CD4-positive, alpha-beta T cell treated with Interferon gamma for 1 hour (primary cell): ENCODE data around the gene COX7A2L.
A peak's percentile ranks its signal among the peaks of the same experiment; 100 is the strongest.
"Not testable (repeated sequence)": the region's sequence is repeated elsewhere in the genome, so short reads cannot be mapped to it uniquely, and the experiment has no call there.

ENCODE experiments used
- DNase-seq: peaks from one replicate; pipeline ENCODE4 v3.0.0-alpha.2; 2020

COX7A2L gene, protein sequence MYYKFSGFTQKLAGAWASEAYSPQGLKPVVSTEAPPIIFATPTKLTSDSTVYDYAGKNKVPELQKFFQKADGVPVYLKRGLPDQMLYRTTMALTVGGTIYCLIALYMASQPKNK

DNA sequence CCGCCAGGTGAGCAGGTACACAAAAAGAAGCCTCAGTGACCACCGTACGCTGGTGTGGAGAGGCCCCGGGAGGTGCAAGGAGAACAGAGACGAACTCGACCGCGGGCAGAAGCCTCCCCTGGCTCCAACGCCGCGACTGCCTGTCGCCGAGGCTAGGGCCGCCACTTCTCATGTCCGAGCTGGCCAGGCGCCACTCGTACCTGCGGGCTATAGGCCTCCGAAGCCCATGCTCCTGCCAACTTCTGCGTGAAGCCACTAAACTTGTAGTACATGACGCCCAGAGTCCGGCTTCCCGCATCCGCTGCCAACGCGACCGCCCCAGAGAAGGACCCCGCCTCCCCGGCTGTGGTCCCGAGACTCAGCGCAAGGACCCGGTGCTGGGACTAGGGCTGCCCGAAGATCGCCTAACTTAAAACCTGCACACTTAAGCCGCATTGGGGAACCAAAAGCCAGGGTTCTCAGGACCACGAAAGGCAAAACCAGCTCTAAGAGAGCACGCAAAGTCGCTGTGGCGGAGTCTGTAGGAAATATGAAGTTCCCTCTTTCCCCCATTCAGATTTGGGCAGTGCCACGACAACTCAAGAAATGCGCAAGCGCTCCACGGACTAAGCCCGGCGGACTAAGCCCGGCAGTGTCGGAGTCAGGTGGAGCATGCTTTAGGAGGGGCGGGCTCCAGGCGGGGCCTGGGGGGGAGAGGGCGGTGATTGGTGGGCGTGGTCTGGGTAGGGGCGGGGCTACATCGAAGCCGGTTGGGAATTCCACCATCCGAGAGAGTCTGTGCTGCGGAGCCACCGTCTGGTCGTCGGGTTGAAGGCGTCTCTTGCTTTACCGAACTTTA, at the start of gene COX7A2L:
TSS of gene COX7A2L (minus strand) at position 328 of the 838 bp plus-strand sequence. CDS start at position 272, 56 bp downstream.
- peak; percentile 96 for DNase-seq

DNA sequence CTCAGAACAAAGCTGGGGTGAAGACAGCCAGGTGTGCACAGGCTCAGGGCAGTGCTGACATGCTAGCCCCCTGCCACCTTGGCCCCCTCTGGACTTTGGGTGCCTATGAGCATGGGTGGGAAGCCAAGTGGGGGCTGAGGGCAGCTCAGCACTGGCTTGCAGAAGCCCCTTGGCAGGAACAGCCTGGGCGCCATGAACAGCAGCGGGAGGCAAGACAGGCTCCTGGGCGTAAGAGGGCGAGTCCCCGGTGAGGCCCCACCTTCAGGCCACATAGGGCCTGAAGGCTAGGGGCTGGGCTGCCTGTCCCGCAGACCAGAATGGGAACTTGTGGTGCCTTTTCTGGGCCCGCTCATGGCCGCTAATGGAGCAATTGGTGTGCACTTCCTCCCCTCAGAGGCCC, 47.0 kb upstream of the COX7A2L start:
- no peak for DNase-seq

DNA sequence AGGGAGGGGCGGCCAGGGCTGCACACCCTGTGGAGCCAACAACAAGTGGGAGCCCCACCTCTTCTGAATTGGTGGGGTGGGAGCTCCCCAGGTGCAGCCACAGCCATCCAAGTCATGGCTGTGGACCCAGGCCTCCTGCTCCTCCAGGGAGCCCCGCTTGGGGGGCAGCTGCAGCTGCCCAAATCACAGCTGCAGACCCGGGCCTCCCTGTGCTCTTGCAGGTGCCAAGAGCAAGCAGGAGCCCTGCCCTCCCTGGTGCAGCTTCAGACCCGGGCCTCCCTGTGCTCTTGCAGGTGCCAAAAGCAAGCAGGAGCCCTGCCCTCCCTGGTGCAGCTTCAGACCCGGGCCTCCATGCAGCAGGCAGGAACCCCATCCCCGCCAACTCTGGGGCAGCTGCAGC, 46.5 kb upstream of the COX7A2L start:
- DNase-seq: no peak

DNA sequence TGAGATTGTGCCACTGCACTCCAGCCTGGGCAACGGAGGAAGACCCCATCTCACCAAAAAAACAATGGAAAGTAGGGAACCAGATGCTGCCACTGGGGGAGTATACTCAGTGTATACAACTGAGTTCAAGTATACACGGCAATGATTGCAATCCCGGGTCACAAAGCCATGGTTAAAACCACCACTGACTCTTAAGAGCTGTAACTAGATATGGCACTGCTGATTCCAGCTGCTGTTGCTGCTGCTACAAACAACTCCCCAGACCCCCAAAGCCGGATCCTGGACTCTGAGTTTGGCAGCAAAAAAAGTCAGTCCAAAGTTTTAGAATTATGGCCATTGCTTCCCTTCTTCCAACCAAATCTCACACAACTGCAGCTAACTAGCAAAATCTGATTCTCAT, 43.7 kb upstream of the COX7A2L start:
- DNase-seq: no peak

DNA sequence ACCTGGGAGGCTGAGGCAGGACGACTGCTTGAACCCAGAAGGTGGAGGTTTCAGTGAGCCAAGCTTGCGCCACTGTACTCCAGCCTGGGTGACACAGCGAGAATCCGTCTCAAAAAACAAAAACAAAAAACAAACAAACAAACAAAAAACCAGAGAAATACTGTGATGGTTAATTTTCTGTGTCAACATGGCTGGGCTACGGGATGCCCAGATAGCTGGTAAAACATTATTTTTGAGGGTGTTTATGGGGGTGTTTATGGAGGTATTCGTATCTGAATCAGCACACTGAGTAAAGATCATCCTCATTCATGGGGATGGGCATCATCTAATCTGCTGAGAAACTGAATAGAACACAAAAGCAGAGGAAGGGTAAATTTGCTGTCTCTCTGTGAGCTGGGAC, 40.8 kb upstream of the COX7A2L start:
- DNase-seq: no peak

DNA sequence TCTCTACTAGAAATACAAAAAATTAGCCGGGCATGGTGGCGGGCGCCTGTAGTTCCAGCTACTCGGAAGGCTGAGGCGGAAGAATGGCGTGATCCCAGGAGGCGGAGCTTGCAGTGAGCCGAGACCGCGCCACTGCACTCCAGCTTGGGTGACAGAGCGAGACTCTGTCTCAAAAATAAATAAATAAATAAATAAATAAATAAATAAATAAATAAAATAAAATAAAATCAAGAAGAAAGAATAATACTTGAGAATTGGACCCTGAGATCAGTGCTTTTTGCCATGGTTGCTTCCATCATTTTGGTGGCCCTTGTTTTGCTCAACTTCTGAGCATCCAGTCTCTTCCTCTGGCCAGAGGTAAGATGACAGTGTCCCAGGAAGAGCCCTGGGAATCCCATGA, 37.0 kb upstream of the COX7A2L start:
- DNase-seq: not testable (repeated sequence)

DNA sequence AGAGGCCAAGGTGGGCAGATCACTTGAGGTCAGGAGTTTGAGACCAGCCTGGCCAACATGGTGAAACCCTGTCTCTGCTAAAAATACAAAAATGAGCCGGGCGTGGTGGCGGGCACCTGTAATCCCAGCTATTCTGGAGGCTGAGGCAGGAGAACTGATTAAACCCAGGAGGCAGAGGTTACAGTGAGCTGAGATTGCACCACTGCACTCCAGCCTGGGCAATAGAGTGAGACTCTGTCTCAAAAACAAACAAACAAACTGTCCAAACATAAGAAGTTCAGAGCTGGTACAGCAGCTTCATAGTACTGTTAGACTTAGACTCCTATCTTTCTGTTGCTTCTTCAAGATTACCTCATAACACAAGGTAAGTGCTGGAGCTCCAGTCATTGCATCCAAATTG, 32.3 kb upstream of the COX7A2L start:
- DNase-seq: not testable (repeated sequence)

DNA sequence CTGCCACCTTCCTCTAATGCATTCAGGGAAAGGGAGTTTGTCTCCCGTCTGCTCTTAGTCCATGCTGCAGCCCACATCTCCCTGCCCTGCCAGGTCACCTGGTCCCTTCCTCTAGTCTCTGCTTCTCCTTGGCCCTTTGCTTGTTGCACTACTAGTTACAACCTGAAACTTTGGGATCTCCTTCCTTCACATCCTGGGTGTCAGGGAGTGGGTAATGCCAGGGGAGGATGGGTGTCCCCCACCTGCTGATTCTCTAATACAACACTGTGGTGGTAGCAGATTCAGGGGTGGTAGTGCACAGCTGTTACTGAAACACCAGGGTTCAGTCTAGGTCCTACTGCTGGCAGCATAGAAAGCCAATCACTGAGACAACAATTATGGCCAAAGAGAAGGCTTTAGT, 31.2 kb upstream of the COX7A2L start:
- no peak for DNase-seq

DNA sequence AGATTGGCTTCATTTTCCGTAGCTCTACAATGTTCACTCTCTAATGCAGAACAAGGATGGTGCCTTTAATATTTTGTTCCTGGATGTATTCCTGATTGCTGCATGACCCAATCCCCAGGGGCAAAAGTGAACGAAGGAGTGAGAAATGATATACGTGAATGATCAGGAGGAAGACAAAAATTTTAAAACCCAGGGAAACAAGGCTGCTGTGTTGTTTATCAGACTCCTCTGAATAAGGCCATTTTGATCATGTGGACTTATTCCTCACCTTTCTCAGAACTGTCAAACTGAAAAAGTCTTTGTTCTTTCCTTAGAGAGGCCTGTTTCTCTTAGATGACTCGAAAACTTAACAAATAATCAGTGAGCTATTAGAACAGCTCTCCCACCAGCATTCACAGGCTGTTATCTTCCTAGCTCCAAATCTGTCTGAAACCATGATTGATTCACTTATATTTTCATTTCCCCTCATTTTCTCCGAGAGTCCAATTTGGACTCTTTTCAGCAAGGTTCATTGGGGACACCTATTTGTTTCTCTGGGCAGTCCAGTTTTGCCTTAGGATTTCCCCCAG, 29.5 kb upstream of the COX7A2L start:
- DNase-seq: no peak

DNA sequence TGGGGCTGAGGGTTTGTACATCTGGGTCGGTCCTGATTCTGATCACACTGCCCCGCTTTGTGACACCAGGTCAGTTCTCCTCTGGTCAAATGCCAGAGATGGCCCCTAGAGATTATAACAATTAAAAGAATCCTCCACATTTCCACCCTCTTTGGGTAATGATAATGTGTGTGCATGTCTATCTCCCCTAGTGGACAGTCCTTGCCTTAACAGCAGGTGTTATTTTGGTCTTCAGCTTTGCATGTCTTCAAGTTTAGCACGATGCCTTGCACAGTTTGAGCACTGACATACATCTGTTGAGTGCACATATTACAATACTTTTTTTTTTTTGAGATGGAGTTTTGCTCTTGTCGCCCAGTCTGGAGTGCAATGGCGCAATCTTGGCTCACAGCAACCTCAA, 25.7 kb upstream of the COX7A2L start:
- no peak for DNase-seq

DNA sequence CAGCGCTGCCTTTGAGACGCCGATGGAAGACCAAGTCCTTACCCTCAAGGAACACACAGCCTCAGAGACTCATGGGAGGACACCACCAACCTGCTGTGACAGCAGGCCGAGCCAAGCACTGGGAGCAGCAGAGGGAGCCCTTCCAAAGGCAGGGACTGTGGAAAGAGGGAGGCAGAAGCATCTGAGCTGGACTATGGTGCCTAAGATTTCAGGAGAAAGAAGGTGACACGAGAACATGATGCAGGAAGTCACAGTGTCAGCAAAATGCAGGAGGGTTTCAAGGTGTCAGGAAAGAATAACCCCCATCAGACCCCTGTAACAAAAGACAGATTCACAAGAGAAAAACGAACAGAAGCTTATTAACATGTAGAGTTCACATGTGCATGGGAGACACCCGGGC, 24.2 kb upstream of the COX7A2L start:
- DNase-seq: no peak

DNA sequence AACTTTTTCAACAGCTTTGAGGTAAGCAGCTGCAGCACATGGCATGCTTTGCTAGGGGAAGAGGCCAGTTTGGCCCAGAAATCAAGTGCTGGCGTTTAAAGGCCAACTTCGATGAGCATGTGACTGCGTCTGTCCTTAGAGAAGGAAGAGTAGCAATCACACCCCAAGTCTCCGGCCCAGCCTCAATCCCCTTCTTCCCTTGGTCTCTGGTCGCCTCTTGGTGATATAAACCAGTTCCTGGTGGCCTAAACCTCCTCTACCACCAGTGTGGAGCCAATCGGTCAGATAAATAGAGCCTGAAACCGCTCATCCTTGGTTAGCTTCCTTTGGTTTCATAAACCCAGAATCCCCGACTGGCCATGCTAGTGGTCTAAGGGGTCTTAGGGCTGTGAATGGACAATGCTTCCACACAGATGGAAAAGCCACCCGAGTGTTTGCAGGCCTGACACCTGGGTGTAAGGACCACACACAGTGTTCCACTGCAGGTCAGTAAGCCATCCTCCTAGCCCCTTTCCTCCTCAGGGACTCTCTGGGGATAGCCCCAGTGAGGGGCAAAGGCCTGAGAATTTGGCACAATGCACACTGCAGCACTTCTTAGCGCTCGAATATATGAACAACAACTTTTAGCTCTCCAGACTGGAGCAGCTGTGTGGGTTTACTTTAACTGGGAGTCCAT, 23.0 kb upstream of the COX7A2L start:
- no peak for DNase-seq

DNA sequence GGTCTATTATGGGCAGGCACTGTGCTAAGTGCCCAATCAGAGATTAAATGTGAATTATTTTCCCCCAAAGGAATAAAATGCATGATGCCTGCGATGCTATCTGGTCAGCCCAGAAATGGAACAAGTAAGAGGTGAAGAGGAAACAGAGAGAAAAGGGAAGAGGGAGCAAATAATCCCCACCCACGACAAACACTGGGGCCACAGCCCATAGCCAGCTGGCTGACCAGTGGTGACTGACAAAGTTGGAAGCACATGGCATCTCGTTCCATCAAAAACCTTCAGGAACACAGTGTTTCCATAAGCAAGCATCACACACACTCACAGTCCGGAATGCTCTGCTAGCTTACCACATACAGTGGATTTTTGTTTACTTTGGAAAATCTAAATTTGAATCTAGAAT, 21.1 kb upstream of the COX7A2L start:
- DNase-seq: no peak

DNA sequence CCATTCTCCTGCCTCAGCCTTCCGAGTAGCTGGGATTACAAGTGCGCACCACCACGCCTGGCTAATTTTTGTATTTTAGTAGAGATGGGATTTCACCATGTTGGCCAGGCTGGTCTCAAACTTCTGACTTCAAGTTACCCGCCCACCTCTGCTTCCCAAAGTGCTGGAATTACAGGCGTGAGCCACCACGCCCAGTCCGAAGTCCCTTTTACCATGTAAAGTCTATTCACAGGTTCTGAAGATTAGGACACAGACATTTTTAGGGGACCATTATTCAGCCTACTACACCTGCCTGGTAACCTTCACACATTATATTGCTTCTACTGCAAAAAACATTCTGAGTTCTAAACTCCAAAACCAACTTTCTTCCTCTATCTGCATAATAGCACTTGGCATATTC, 19.0 kb upstream of the COX7A2L start:
- DNase-seq: not testable (repeated sequence)

DNA sequence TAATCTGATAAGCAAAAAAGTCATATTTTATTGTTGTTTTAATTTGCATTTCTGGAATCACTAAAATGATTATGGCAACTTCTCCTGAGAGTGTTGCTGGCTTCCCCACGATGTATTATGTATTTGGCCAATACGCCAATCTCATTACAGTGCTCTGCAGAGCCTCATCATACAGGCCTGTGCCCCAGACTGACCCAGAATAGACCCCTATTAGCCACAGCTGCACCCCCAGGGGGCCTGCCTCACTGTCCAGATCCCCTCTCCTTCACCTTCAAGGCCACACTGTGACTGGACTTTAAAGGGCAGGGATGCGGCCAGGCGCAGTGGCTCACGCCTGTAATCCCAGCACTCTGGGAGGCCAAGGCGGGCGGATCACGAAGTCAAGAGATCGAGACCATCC, 17.4 kb upstream of the COX7A2L start:
- DNase-seq: no peak

DNA sequence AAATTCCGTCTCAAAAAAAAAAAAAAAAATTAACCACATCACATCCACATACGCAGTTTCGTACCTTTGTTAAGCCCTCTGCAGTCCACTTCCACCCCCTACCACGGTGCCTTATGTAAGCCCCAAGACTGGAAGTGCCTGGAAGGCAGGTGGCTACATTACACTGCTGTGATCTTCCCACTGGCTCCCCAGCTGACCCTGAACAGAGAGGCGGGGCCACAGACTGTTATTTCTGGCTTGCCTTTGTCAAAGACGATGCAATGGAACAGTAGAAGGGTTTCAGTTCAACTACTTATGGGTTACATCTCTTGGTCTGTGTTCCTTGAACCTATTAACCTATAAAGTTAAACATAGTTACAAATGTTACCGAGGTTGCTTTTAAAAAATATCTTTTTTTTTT, 15.7 kb upstream of the COX7A2L start:
- no peak for DNase-seq

DNA sequence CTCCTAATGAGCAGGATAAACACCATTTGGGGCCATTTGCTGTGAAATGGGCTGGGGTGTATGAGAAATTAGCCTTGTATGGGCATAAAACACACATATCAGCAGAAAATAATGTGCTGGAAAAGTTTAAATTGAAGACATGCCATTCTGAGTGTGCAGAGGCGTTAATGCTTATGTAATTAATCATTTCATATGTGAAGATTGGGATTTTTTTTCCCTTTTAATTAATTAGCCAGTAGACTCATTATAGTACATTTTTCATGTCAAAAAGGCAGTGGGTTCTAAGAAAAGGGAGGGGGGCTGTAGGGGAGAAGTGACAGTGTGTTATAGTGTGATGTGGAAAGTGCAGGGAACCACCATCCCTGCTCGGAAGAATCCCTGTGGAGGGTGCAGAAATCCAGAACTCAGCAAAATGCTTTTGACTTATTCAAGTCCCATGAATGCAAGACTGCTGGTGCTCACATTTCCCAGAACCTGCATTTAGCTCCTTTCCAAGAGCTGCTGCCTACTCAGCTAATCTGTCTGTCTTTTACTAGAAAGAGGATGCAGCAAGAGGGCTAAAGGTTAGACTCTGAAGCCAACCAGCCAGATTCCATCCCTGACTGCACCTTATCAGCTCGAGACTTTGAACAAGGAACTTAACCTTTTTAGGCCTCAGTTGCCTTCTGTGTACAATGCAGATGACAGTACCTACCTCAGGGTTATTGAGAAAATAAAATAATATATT, 11.6 kb upstream of the COX7A2L start:
- no peak for DNase-seq

DNA sequence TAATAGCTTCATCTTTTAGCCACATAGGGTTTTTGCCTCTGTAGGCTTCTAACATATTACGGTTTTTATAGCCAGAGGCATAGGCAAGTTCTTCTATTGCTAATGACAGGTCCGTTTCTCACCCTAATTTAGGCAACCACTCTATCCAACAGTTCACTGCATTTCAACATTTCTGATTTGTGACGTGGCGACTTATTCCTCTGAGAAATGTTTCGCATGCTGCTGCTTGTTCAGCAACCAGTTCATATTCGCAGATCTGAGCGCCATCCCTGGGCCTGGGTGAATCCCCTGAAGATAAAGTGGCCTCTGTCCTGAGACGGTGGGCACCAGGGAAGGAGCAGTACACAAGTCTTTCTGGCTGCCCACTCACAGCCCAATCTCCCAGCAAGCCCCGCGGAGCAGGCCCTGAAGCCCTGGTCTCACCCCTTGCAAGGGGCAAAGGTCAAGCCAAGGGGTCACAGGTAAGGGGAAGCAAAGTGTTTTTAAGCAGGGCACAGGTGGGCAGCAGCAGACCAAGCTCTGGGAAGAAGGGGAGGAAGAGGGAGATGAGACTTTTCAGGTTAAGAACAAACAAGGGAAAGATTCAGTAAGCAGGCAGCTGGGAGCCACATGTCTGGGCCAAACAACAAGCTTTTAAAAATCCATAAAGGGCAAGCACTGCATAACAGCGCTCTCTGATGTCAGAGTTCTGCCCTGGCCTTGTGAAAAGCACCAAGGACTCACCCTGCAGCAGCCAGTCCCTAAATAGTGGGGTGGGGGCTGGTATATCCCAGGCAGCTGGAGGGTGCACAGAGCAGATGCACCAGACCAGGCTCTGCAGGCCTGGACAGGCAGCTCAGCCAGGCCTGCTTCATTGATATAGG, 10.8 kb upstream of the COX7A2L start:
- DNase-seq: no peak

DNA sequence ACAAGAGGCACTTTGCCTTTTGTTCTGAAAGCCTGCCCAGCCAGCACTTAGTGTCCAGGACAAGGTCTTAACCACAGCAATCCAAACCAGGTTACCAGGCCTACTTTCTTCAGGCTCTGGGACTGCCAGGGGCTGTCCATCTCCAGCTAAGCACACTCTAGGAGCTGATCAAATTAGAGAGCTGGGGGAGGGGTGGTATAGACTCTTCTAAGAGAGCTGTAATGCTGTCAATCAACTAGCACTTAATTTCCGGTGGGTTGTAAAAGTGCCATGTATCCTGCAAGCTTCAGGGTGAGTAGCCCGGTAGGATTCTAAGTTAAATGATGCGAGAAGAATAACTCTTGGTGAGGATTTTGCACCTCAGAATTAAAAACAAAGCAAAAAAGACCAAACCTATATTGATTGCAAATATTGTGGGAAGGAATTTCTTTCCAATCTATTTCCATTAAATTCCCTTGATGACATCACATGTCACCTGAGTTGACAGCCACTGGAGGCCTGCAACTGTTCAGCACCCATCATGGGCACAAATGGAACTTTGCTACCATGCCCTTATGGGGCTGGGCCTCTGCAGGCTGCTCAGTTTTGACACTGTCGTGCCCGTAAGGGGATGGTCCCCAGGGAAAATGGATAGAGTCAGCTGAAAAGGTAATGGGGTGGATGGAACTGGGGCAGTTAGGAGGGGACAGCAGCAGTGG, 8.7 kb upstream of the COX7A2L start:
- DNase-seq: no peak

DNA sequence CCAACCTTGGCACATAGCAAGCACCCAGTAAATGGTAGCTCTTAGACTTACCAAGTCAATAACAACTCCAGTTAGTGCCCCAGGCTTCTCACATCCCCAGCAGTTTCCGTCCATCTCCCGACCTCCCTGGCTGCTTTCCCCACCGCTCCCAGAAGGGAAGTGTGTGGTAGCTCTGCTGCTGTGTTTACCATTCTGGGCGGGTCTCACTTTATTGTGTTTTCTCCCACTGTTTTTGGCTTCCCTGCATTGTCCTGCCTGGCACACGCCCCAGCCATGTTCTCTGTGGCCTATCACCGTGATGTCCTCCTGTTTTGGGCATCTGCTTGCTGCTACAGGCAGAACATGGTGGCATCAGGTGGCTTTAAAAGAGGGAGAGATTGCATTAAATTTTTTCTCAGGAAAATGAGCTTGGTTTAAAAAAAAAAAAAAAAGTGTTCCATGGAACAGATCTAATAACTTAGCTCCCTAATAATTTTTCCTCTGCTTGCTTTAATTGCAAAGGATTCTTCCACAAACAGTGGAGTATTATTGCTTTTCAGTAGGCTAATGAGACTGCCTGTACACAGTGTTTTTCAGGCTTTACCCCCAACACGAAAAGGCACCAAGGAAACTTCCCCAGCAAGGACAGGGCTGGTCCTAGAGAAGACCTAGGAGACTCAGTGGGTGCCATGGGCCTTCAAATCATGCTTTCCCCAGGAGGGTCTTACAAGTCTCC, 8.0 kb upstream of the COX7A2L start:
- no peak for DNase-seq

DNA sequence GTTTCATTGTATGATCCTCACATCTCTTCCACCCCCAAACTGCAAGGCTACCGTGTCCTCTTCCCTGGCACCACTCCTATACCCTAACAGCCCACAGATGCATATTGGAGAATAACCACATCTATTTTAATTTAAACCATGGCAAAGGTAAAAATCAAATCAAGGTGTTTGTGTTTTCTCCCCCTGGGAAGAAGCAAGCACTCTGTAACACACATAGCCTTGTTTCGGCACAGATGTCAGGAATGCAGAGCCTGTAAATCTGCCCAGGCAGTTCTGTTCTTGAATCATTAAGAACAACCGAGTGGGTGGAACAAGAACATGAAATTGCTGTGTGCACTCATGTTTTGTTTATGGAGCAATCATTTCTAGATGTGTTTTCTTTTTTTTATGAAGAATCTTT, 6.8 kb upstream of the COX7A2L start:
- no peak for DNase-seq
